Suprapubic skin (tissue), 4 donors: ENCODE measurements around the gene ZNF747. TPM values are rescaled to one million over a fixed set of nuclear protein-coding genes. Genes with fewer than 3 reads are reported as not detected.
"Not testable (repeated sequence)": the region's sequence is repeated elsewhere in the genome, so short reads cannot be mapped to it uniquely, and the experiment has no call there.

ENCODE experiments used
- DNase-seq, 2 donors: peaks; one replicate each; pipeline ENCODE4 v3.0.0-alpha.2; 2019; ENCODE audit warnings: low spot score in 2 of 2
- H3K27ac ChIP-seq: fragments of 200-600 bp; sonication (generic); one replicate; pipeline ENCODE4 v1.5.1; 2019
- H3K27me3 ChIP-seq: fragments of 200-600 bp; sonication (generic); one replicate; pipeline ENCODE4 v1.5.1; 2019
- H3K36me3 ChIP-seq: fragments of 200-600 bp; sonication (generic); one replicate; pipeline ENCODE4 v1.5.1; 2019
- H3K4me1 ChIP-seq: fragments of 200-600 bp; sonication (generic); one replicate; pipeline ENCODE4 v1.5.1; 2019
- H3K4me3 ChIP-seq: fragments of 200-600 bp; sonication (generic); one replicate; pipeline ENCODE4 v1.5.1; 2019; ENCODE audit warnings: mild to moderate bottlenecking
- H3K9me3 ChIP-seq: fragments of 200-600 bp; sonication (generic); one replicate; pipeline ENCODE4 v1.5.1; 2019
- CTCF ChIP-seq, 2 donors: fragments of 200-600 bp in 1 of 2; fragments of 450-650 bp in 1 of 2; sonication (generic) in 1 of 2; IDR thresholded peaks; one replicate each; pipeline ENCODE4 v1.5.1; 2016 to 2019; ENCODE audit warnings: antibody characterized with exemption in 2 of 2, mild to moderate bottlenecking in 1 of 2, moderate library complexity in 1 of 2
- EP300 ChIP-seq: sonication (generic); formaldehyde crosslinking; IDR thresholded peaks from one replicate; pipeline ENCODE4 v1.6.1; 2017; ENCODE audit warnings: antibody characterized with exemption
- POLR2A ChIP-seq, 2 donors: fragments of 450-650 bp; IDR thresholded peaks; one replicate each; pipeline ENCODE4 v1.6.1; 2017; ENCODE audit warnings: antibody characterized with exemption in 2 of 2, mild to moderate bottlenecking in 2 of 2, moderate library complexity in 2 of 2
- POLR2AphosphoS5 ChIP-seq, 3 donors: sonication (generic); formaldehyde crosslinking; IDR thresholded peaks; one replicate each; pipeline ENCODE4 v1.6.1; 2017; ENCODE audit warnings: antibody characterized with exemption in 3 of 3
- WGBS: methylation state at CpG from one replicate; pipeline ENCODE4 v1.1.5; 2018; 5-methylcytosine and 5-hydroxymethylcytosine counted together
- total RNA-seq, 4 donors: library from RNA; depleted of rRNA; stranded (reverse); fragments of >200 nt; gene quantifications; one replicate each; pipeline ENCODE4 v1.1.0, GENCODE V29; 2016

ZNF747 gene
- total RNA-seq, 4 donors from 2014 or later, result 9.4 to 15.4 (median 11.5) TPM

- 95% methylated on average over 46 of the region's 60 CpGs for WGBS
- no peak overlapping the region for H3K27ac ChIP-seq
These were observed 9.8 kb downstream of the ZNF747 start for GRCh38 chr16:30524575-30525568.

GRCh38 chr16:30523768-30524574, 10.7 kb downstream of the ZNF747 start:
- DNase-seq, result no peak
- 74% methylated on average over 26 of the region's 26 CpGs for WGBS
- Histone ChIP-seq H3K9me3 (no peaks in the 10 kb centered on the region), H3K4me3 (no peak overlapping the region), H3K27me3 (no peaks in the 10 kb centered on the region), H3K36me3 (peaks cover 11% of the 10 kb centered on the region), H3K4me1 (peaks cover 26% of the 10 kb centered on the region), H3K27ac (no peak overlapping the region)
- no peak for TF ChIP-seq POLR2AphosphoS5 (IDR thresholded peaks at IDR 0.05)
- no peak for TF ChIP-seq EP300
- TF ChIP-seq POLR2A (IDR thresholded peaks at IDR 0.05), result no peak
- no peak for TF ChIP-seq CTCF (IDR thresholded peaks at IDR 0.05)

More at GRCh38 chr16:30524575-30525568, 9.8 kb downstream of the ZNF747 start:
- H3K4me1 ChIP-seq, result peaks cover 32% of the 10 kb centered on the region
- H3K9me3 ChIP-seq, result no peaks in the 10 kb centered on the region
- no peaks in the 10 kb centered on the region for H3K27me3 ChIP-seq
- TF ChIP-seq CTCF (IDR thresholded peaks at IDR 0.05) (no peak), EP300 (no peak), POLR2AphosphoS5 (IDR thresholded peaks at IDR 0.05) (no peak), POLR2A (IDR thresholded peaks at IDR 0.05) (no peak)
- H3K4me3 ChIP-seq, result no peak overlapping the region
- H3K36me3 ChIP-seq, result peaks cover 11% of the 10 kb centered on the region
- no peak for DNase-seq

GRCh38 chr16:30522702-30523463, 11.8 kb downstream of the ZNF747 start:
- not testable (repeated sequence) for DNase-seq

GRCh38 chr16:30521873-30522641, 12.6 kb downstream of the ZNF747 start:
- Histone ChIP-seq H3K9me3 (no peaks in the 10 kb centered on the region), H3K4me1 (peaks cover 9% of the 10 kb centered on the region), H3K36me3 (peaks cover 11% of the 10 kb centered on the region), H3K4me3 (no peak overlapping the region), H3K27ac (no peak overlapping the region), H3K27me3 (no peaks in the 10 kb centered on the region)
- DNase-seq, result no peak
- TF ChIP-seq CTCF (IDR thresholded peaks at IDR 0.05), result no peak
- no peak for TF ChIP-seq POLR2AphosphoS5 (IDR thresholded peaks at IDR 0.05)
- TF ChIP-seq EP300, result no peak
- TF ChIP-seq POLR2A (IDR thresholded peaks at IDR 0.05), result no peak
- WGBS, result 52% methylated on average over 10 of the region's 11 CpGs

More at GRCh38 chr16:30522702-30523463, 11.8 kb downstream of the ZNF747 start:
- H3K27ac ChIP-seq, H3K9me3 ChIP-seq, H3K4me3 ChIP-seq, H3K27me3 ChIP-seq: not testable (repeated sequence)
- H3K36me3 ChIP-seq, result peaks cover 11% of the 10 kb centered on the region
- peaks cover 15% of the 10 kb centered on the region for H3K4me1 ChIP-seq
- WGBS, result 89% methylated on average over 12 of the region's 12 CpGs

GRCh38 chr16:30521476-30521872, 13.2 kb downstream of the ZNF747 start:
- H3K9me3 ChIP-seq, result no peaks in the 10 kb centered on the region
- no peak for TF ChIP-seq POLR2A (IDR thresholded peaks at IDR 0.05)
- TF ChIP-seq EP300, result no peak
- TF ChIP-seq CTCF (IDR thresholded peaks at IDR 0.05), result no peak
- TF ChIP-seq POLR2AphosphoS5 (IDR thresholded peaks at IDR 0.05), result no peak
- H3K27ac ChIP-seq, result no peak overlapping the region
- H3K4me3 ChIP-seq, result no peak overlapping the region
- peaks cover 9% of the 10 kb centered on the region for H3K4me1 ChIP-seq
- H3K36me3 ChIP-seq, result peaks cover 11% of the 10 kb centered on the region
- DNase-seq, result no peak
- no peaks in the 10 kb centered on the region for H3K27me3 ChIP-seq
- 85% methylated on average over 3 of the region's 7 CpGs for WGBS
